K562 (cell line): ENCODE measurements around the gene ZNF407. TPM values are rescaled to one million over a fixed set of nuclear protein-coding genes. Genes with fewer than 3 reads are reported as not detected.

Source experiments
- ATAC-seq: fragments of 200-7000 bp; cut with Tn5 transposase; 3 replicates; pipeline ENCODE4 v1.9.1; 2020; ENCODE audit warnings: moderate library complexity
- BruUV-seq: library from RNA; stranded (reverse); fragments of 400-500 nt; replicated peaks from 2 replicates; lab custom pipeline; 2021; lab: Mats Ljungman, UMichigan
- CTCF ChIA-PET: fragments of 300-600 bp; formaldehyde crosslinking; extraction: SDS; loops from one replicate; lab custom pipeline; 2021; ENCODE audit warnings: low intra/inter-chr PET ratio; lab: Yijun Ruan, JAX
- POLR2A ChIA-PET: fragments of 300-600, 350-650 bp; sonication (Branson Sonifier 250); formaldehyde crosslinking; extraction: SDS; loops from one replicate; lab custom pipeline; 2021; ENCODE audit warnings: antibody characterized with exemption, inconsistent platforms; lab: Yijun Ruan, JAX
- DNase-seq, 4 experiments: peaks; one replicate each; pipeline versions ENCODE4 v3.0.0 to v3.0.0-alpha.2; 2011 to 2018; ENCODE audit warnings: low spot score in 3 of 4, mixed read lengths in 3 of 4; ENCODE audit errors: extremely low read depth in 1 of 4
- FAIRE-seq: peaks from 2 replicates; lab custom pipeline; 2011; peaks lifted over from hg19 to GRCh38; lab: Jason Lieb, UNC
- H2AFZ ChIP-seq: 2 replicates; pipeline ENCODE4 v1.6.0; 2011; ENCODE audit warnings: low read depth, low read length, control low read depth, inconsistent platforms
- H3K27ac ChIP-seq: fragments of 200-600 bp; 3 replicates; pipeline ENCODE4 v1.8.0; 2011; ENCODE audit warnings: low read depth, mild to moderate bottlenecking, control low read depth, inconsistent platforms, low read length, moderate library complexity, mixed read lengths; ENCODE audit errors: extremely low read depth
- H3K27me3 ChIP-seq, 2 experiments: fragments of 300-600 bp in 1 of 2; 2 replicates in 1 of 2; 3 replicates in 1 of 2; pipeline versions ENCODE4 v1.6.0 to v1.8.0; 2011; ENCODE audit warnings: inconsistent platforms in 2 of 2, low read length in 2 of 2, mild to moderate bottlenecking in 1 of 2, mixed read lengths in 1 of 2, moderate library complexity in 1 of 2; ENCODE audit not compliant: control insufficient read depth in 2 of 2, insufficient read depth in 2 of 2
- H3K36me3 ChIP-seq: fragments of 300-600 bp; 3 replicates; pipeline ENCODE4 v1.8.0; 2011; ENCODE audit warnings: mild to moderate bottlenecking, low read length, inconsistent platforms; ENCODE audit not compliant: control insufficient read depth, insufficient read depth
- H3K4me1 ChIP-seq, 2 experiments: fragments of 200-600 bp in 1 of 2; replicated peaks in 1 of 2; 2 replicates in 1 of 2; 3 replicates in 1 of 2; pipeline versions ENCODE4 v1.5.1 to v1.8.0; 2011; ENCODE audit warnings: inconsistent platforms in 2 of 2, low read length in 2 of 2, mild to moderate bottlenecking in 1 of 2, mixed read lengths in 1 of 2, moderate library complexity in 1 of 2; ENCODE audit not compliant: control insufficient read depth in 2 of 2, insufficient read depth in 2 of 2
- H3K4me2 ChIP-seq: 2 replicates; pipeline ENCODE4 v1.6.1; 2011; ENCODE audit warnings: low read length, control low read depth, inconsistent platforms, mixed read lengths; ENCODE audit not compliant: insufficient read depth
- H3K4me3 ChIP-seq: fragments of 200-600 bp; sonication (generic), shearing (Covaris generic); 2 replicates; pipeline ENCODE4 v1.5.1; 2016; ENCODE audit warnings: control low read depth, inconsistent platforms
- H3K79me2 ChIP-seq: fragments of 200-600 bp; 3 replicates; pipeline ENCODE4 v1.8.0; 2011; ENCODE audit warnings: low read length, inconsistent platforms; ENCODE audit not compliant: control insufficient read depth, insufficient read depth
- H3K9ac ChIP-seq, 2 experiments: 2 replicates each; pipeline versions ENCODE4 v1.6.0 to v1.6.1; 2011; ENCODE audit warnings: low read depth in 2 of 2, low read length in 2 of 2, control low read depth in 1 of 2, inconsistent platforms in 1 of 2, mild to moderate bottlenecking in 1 of 2, mixed read lengths in 1 of 2; ENCODE audit not compliant: insufficient read depth in 1 of 2
- H3K9me1 ChIP-seq: one replicate; pipeline ENCODE4 v1.6.0; 2011; ENCODE audit warnings: inconsistent platforms, mild to moderate bottlenecking, low read length, moderate library complexity; ENCODE audit not compliant: control insufficient read depth, insufficient read depth
- H3K9me3 ChIP-seq: replicated peaks from 2 replicates; pipeline ENCODE4 v1.5.1; 2011; ENCODE audit warnings: low read depth, low read length, inconsistent platforms; ENCODE audit not compliant: control insufficient read depth, insufficient read depth
- H4K20me1 ChIP-seq: replicated peaks from 2 replicates; pipeline ENCODE4 v1.6.1; 2011; ENCODE audit warnings: low read length, inconsistent platforms, mixed read lengths; ENCODE audit not compliant: control insufficient read depth, insufficient read depth
- CHCHD3 ChIP-seq: fragments of 250-450 bp; sonication (Bioruptor Pico); IDR thresholded peaks from 2 replicates; pipeline ENCODE4 v2.1.2; 2022; ENCODE audit warnings: mild to moderate bottlenecking
- MGA ChIP-seq: fragments of 450-650 bp; IDR thresholded peaks from 2 replicates; pipeline ENCODE4 v1.6.1; 2016; ENCODE audit warnings: mild to moderate bottlenecking, moderate library complexity
- RBM39 ChIP-seq: fragments of 200-400 bp; formaldehyde crosslinking; optimal IDR thresholded peaks from 2 replicates; pipeline ENCODE3; 2018; ENCODE audit warnings: low read depth, low read length
- WGBS: fragments of 100-300 bp; shearing (Covaris generic); methylation state at CpG from one replicate; pipeline ENCODE4 v1.1.6; 2016; ENCODE audit warnings: low coverage, mixed read lengths; ENCODE audit not compliant: insufficient coverage; ENCODE audit errors: missing lambda C conversion rate; 5-methylcytosine and 5-hydroxymethylcytosine counted together
- in situ Hi-C: fragments of 300-500 bp; cut with MboI; formaldehyde crosslinking; loops from 4 replicates; pipeline ENCODE4 v1.15.0; 2018; ENCODE audit warnings: inconsistent platforms, mixed read lengths
- intact Hi-C: fragments of 100-400 bp; cut with micrococcal nuclease; formaldehyde crosslinking; loops from 2 replicates; pipeline ENCODE4 v1.14.2; 2022
- polyA plus RNA-seq, 8 experiments: library from polyadenylated mRNA; depleted of rRNA in 4 of 8; stranded (reverse) in 5 of 8; unstranded in 3 of 8; fragments of >200 nt; fragmentation: Nextera tagmentation in 2 of 8; fragmentation: Illumina TruSeq in 1 of 8; extraction: Ambion mirVana in 2 of 8; extraction: Trizol in 1 of 8; gene quantifications; 2 replicates each; pipeline versions ENCODE4 v1.2.1 to v1.2.3, GENCODE V29; 2011 to 2014; ENCODE audit warnings: inconsistent platforms in 1 of 8, missing spikeins in 1 of 8
- total RNA-seq, 7 experiments: library from RNA; depleted of rRNA in 6 of 7; stranded (reverse); fragments of >200 nt in 6 of 7; fragmentation: Illumina TruSeq in 2 of 7; extraction: Trizol in 2 of 7; gene quantifications; 2 replicates each; pipeline versions ENCODE4 v1.2.1 to v1.2.3, GENCODE V29; 2011 to 2021; ENCODE audit warnings: low replicate concordance in 1 of 7

Gene ZNF407
- total and polyA plus RNA-seq, 9 of the 15 experiments (the other 6 are each of a cell fraction or from before 2014, with no cell fraction given): 0.21 to 5.4 (median 2.3) TPM

DNA sequence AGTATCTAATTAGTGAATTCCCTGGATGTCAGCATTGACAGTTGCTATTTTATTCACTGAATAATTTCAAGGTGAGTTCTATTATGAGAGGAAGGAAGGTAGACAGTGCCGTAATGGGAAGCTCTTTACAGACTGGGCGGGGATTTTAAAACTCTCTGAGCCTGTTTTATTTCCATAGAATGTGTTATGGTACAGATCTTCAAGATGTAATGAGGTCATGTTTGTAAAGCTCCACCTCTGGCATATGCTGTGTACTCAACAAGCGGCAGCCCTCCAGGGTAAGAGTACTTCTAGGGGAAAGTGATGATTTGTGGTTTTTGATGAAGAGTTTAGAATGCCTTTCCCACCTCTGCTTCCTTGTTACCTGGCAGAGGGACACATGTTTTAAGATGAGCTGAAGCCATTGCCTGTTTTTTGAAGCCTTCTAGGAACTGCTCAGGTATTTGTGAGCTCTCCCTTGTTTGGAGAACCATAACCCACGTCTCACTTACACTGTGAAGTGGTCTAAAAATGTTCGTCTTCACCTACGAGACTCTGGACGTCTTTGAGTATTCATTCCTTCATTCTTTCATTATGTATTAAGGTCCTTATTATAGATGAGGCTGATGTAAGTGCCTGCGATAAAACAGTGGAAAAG, 360.0 kb downstream of the ZNF407 start:
- Histone ChIP-seq H3K9me3 (no peaks in the 10 kb centered on the region), H4K20me1 (no peaks in the 10 kb centered on the region), H3K9ac (no peak overlapping the region), H3K27me3 (no peaks in the 10 kb centered on the region), H2AFZ (no peak overlapping the region), H3K9me1 (no peaks in the 10 kb centered on the region), H3K4me2 (no peak overlapping the region), H3K36me3 (no peaks in the 10 kb centered on the region), H3K27ac (no peak overlapping the region), H3K79me2 (no peaks in the 10 kb centered on the region), H3K4me3 (no peak overlapping the region), H3K4me1 (no peaks in the 10 kb centered on the region)
- ChIA-PET POLR2A (no interaction called here), CTCF (no interaction called here)
- WGBS: 45% methylated on average over 7 of the region's 8 CpGs
- in situ Hi-C loops (no loop called here), intact Hi-C loops (no loop called here)
- ATAC-seq (no peak), DNase-seq (no peak), FAIRE-seq (no peak)
- no TSS peak for BruUV-seq
- TF ChIP-seq RBM39: no peak
- TF ChIP-seq MGA: no peak
- no peak for TF ChIP-seq CHCHD3 (CRISPR knock-in tag)
